Uterus (tissue), 2 donors: ENCODE data around the gene NAGPA.

ENCODE experiments used
- CTCF ChIP-seq, 4 experiments: fragments of 200-600 bp in 2 of 4; fragments of 450-650 bp in 2 of 4; sonication (generic) in 2 of 4; IDR thresholded peaks; one replicate each; pipeline ENCODE4 v1.5.1; 2016 to 2019; ENCODE audit warnings: antibody characterized with exemption in 4 of 4, mild to moderate bottlenecking in 2 of 4, moderate library complexity in 1 of 4
- POLR2A ChIP-seq, 2 donors: fragments of 450-650 bp; IDR thresholded peaks; one replicate each; pipeline ENCODE4 v1.6.1; 2016; ENCODE audit warnings: antibody characterized with exemption in 2 of 2, mild to moderate bottlenecking in 1 of 2, moderate library complexity in 1 of 2

GRCh38 chr16:4976079-4976478 lies 57.7 kb downstream of the NAGPA start:
- TF ChIP-seq CTCF (IDR thresholded peaks at IDR 0.05) (no peak), POLR2A (IDR thresholded peaks at IDR 0.05) (no peak)
